ENCODE data around the gene APPBP2.
"Not testable (repeated sequence)": the region's sequence is repeated elsewhere in the genome, so short reads cannot be mapped to it uniquely, and the experiment has no call there.

APPBP2 gene

GRCh38 chr17:60534613-60535157, 8.6 kb upstream of the APPBP2 start:
- DNase-seq (ENCODE audit: low spot score), result no peak

- no peak for DNase-seq (ENCODE audit: low spot score)
Measured at GRCh38 chr17:60534010-60534555, 8.0 kb upstream of the APPBP2 start.

GRCh38 chr17:60529806-60530205, 3.8 kb upstream of the APPBP2 start:
- DNase-seq (ENCODE audit: low spot score), result no peak

- DNase-seq (ENCODE audit: low spot score), result no peak
Measured at GRCh38 chr17:60528828-60529227, 2.8 kb upstream of the APPBP2 start.

DNA sequence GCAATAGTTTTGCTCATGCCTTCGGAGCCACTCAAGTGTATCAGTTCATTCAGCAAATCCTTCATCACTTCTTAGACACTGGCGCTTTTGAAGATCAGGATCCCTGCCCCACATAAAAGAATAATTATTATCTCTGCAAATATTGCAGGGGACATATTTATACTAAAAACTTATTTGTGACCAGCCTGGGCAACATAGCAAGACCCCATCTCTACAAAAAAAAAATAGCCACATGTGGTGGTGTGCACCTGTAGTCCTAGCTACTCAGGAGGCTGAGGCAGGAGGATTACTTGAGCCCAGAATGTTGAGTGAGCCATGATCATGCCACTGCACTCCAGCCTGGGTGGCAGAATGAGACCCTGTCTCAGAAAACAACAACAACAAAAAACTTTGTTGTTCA, 1.7 kb upstream of the APPBP2 start:
- DNase-seq (ENCODE audit: low spot score), result no peak

GRCh38 chr17:60526726-60527125, 684 bp upstream of the APPBP2 start:
- DNase-seq (ENCODE audit: low spot score), result no peak

- DNase-seq (ENCODE audit: low spot score), result peak; percentile 63
Measured at GRCh38 chr17:60525328-60525684, 736 bp downstream of the APPBP2 start.

GRCh38 chr17:60524463-60525327, 1.3 kb downstream of the APPBP2 start:
- DNase-seq (ENCODE audit: low spot score), result peak; percentile 25

DNA sequence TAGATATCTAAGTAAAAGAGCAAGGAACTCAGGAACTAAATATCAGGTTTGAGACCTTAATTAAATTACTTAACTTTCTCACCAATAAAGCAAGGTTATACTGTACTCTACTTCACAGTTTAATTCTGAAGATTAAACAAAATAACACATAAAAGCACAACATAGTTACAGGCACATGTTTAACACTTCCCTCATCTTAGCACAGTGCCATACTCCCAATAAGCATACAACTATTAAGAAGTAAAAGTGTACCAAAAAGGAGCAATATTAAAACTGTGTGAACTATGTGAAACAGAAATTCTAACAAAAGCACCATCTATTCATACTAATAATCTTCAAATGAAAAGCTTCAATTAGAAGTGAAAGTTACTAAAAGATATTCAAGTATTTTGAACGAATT, 2.2 kb downstream of the APPBP2 start:
- DNase-seq (ENCODE audit: low spot score), result no peak

DNA sequence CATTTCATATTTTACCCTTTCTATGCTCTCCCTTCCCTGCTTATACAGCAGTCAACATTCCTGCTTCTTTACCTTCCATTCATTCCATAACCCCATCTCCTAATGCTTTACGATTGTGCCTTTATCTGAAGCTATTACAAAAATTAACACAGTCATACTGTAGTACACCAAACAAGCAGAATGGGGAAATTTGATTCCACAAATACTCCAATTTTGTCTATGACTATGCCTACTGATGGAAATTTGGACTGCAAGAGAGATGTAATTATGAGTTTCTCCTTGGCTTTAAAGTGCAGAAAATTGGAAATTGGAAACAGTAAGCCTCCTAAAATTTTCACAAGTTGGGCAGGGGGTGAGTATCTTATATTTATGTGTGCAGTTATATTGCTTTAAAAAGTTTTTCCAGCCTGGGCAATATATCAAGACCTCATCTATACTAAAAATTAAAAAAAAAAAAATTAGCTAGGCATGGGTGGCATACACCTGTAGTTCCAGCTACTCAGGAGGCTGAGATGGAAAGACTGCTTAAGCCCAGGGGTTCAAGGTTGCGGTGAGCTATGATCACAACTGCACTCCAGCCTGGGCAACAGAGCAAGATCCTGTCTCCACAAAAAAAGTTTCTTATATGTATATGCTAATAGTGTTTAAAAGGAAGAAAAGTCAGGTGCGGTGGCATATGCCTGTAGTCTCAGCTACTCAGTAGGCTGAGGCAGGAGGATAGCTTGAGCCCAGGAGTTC, 3.0 kb downstream of the APPBP2 start:
- no peak for DNase-seq (ENCODE audit: low spot score)

GRCh38 chr17:60519795-60520194, 6.2 kb downstream of the APPBP2 start:
- no peak for DNase-seq (ENCODE audit: low spot score)

- DNase-seq (ENCODE audit: low spot score), result not testable (repeated sequence)
Measured at GRCh38 chr17:60515683-60516082, 10.4 kb downstream of the APPBP2 start.

GRCh38 chr17:60515199-60515598, 10.8 kb downstream of the APPBP2 start:
- DNase-seq (ENCODE audit: low spot score), result not testable (repeated sequence)

- DNase-seq (ENCODE audit: low spot score), result no peak
Measured at GRCh38 chr17:60514500-60514899, 11.5 kb downstream of the APPBP2 start.

DNA sequence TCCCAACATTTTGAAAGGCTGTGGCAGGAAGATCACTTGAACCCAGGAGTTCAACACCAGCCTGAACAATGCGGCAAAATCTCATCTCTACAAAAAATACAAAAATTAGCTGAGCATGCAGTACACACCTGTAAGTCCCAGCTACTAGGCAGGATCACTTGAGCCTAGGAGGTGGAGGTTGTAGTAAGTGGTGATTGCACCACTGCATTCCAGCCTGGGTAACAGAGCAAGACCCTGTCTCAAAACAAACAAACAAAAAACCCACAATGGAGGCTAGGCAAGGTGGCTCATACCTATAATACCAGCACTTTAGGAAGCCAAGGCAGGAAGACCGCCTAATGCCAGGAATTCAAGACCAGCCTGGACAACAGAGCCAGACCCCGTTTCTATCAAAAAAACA, 12.0 kb downstream of the APPBP2 start:
- DNase-seq (ENCODE audit: low spot score), result no peak

- no peak for DNase-seq (ENCODE audit: low spot score)
Measured at GRCh38 chr17:60513014-60513413, 13.0 kb downstream of the APPBP2 start.

DNA sequence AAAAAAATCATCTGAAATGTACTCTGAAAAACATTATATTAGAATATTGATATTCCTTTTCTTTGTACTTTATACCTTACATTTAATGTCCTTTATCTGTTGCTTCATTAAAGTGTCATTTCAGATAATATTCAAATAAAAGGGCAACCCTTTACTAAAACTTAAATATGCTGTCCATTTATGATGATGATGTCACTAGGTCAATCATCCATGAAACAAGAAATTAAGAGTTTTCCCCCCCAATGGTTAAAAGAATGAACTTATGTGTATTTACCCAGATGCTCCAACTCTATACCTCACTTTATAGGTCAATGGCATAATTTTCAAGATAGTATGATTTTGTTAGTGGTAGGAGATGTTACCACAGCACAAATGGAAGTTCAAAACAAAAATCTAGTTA, 15.3 kb downstream of the APPBP2 start:
- no peak for DNase-seq (ENCODE audit: low spot score)

- no peak for DNase-seq (ENCODE audit: low spot score)
Measured at GRCh38 chr17:60510031-60510430, 16.0 kb downstream of the APPBP2 start.

- no peak for DNase-seq (ENCODE audit: low spot score)
Measured at GRCh38 chr17:60508384-60508980, 17.6 kb downstream of the APPBP2 start.

DNA sequence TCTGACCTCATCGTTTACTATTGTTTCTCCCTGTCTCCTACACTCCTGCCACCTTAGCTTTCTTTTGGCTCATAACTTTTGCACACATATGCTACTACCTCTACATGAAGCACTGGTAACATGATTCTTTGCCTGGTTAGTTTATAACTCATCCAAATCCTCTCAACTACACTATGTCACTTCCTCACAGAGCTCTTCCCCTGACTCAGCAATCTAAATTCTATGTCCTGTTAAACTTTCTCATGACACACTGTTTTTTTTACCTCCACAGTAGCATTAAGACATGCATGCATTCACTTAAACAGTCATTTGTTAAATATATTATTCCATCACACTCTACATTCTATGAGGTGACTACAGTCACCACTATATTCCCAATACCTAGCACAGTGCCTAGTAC, 19.7 kb downstream of the APPBP2 start:
- no peak for DNase-seq (ENCODE audit: low spot score)

GRCh38 chr17:60502145-60502544, 23.9 kb downstream of the APPBP2 start:
- no peak for DNase-seq (ENCODE audit: low spot score)

- DNase-seq (ENCODE audit: low spot score), result no peak
Measured at GRCh38 chr17:60501589-60501988, 24.5 kb downstream of the APPBP2 start.

All from hematopoietic multipotent progenitor cell treated with erythropoietin and hydrocortisone succinate and interleukin-3 and kit ligand, for 17 days (in vitro differentiated cells).